ENCODE measurements around the gene RPP30.

DNA sequence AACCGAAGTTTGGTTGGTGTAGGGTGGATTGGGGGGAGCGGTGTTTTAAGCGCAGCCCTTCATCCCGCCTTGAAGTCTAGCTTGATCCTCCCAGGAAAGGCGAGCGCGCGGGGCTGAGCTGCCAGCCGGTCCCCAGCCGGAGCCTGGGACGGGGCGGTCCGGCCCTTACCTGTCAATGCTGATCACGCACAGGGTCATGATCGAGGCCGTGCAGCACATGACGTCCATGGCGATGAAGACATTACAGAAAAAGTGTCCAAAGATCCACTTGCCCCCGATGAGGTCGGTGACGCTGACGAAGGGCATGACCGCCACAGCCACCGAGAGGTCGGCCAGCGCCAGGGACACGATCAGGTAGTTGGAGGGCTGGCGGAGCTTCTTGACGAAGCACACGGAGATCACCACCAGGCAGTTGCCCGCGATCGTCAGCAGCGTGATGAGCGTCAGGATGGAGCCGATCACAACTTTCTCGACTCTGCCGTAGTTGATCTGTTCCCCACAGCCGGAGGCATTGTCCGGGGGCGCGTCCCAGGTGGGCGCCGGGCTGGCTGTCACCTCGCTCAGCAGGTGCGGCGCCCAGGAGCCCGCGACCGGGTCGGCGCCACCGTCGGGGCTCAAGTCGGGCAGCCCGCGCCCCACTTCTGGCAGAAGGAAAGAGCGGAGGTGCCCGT is 14.7 kb upstream of the RPP30 start:
- TF ChIP-seq POLR2A (IDR thresholded peaks at IDR 0.05; ENCODE audit: low read depth, low read length) (no peak), POLR2AphosphoS5 (IDR thresholded peaks at IDR 0.05; ENCODE audit: low read depth, low read length) (no peak), TAF1 (IDR thresholded peaks at IDR 0.05; ENCODE audit: low read depth, low read length) (no peak), SPI1 (IDR thresholded peaks at IDR 0.05; ENCODE audit: low read depth, low read length) (no peak), PAX5 (IDR thresholded peaks at IDR 0.05; ENCODE audit: insufficient read depth, low read length, severe bottlenecking) (no peak), POU2F2 (IDR thresholded peaks at IDR 0.05; ENCODE audit: low read depth, low read length) (no peak)
